HepG2 (cell line): Measurements from ENCODE around the gene TNFAIP6. TPM values are rescaled to one million over a fixed set of nuclear protein-coding genes. Genes with fewer than 3 reads are reported as not detected.

Experiments used
- CCDC6 ChIP-seq: sonication (generic); formaldehyde crosslinking; IDR thresholded peaks from 2 replicates; pipeline ENCODE4 v1.8.1; 2022; ENCODE audit warnings: mild to moderate bottlenecking, missing genetic modification reagents, moderate library complexity
- CREB1 ChIP-seq, 2 experiments: fragments of 450-650 bp in 1 of 2; IDR thresholded peaks; 2 replicates each; pipeline ENCODE4 v1.6.1; 2016 to 2017; ENCODE audit warnings: control low read depth in 1 of 2, mild to moderate bottlenecking in 1 of 2, missing compliant biosample characterization in 1 of 2, missing genetic modification characterization in 1 of 2
- ERF ChIP-seq: IDR thresholded peaks from 2 replicates; pipeline ENCODE4 v1.6.1; 2018; ENCODE audit warnings: missing biosample characterization, missing genetic modification reagents
- GABPA ChIP-seq, 2 experiments: IDR thresholded peaks; 2 replicates each; pipeline ENCODE4 v1.6.1; 2011 to 2016; ENCODE audit warnings: low read depth in 2 of 2, low read length in 1 of 2, missing biosample characterization in 1 of 2, missing genetic modification characterization in 1 of 2
- MIXL1 ChIP-seq: IDR thresholded peaks from 2 replicates; pipeline ENCODE4 v1.6.1; 2016
- TMF1 ChIP-seq: sonication (generic); formaldehyde crosslinking; IDR thresholded peaks from 2 replicates; pipeline ENCODE4 v1.8.1; 2022; ENCODE audit warnings: low read depth, missing genetic modification reagents
- ZNF333 ChIP-seq: sonication (generic); formaldehyde crosslinking; IDR thresholded peaks from 2 replicates; pipeline ENCODE4 v1.4.0; 2020; ENCODE audit warnings: mild to moderate bottlenecking, missing genetic modification reagents, borderline replicate concordance
- ZNF337 ChIP-seq: sonication (generic); formaldehyde crosslinking; IDR thresholded peaks from 2 replicates; pipeline ENCODE4 v1.5.1; 2020; ENCODE audit warnings: missing genetic modification reagents, low read depth, mild to moderate bottlenecking, borderline replicate concordance
- ZNF724P ChIP-seq: sonication (generic); formaldehyde crosslinking; IDR thresholded peaks from 2 replicates; pipeline ENCODE4 v1.8.0; 2022; ENCODE audit warnings: missing genetic modification reagents, borderline replicate concordance
- ZNF879 ChIP-seq: sonication (generic); formaldehyde crosslinking; IDR thresholded peaks from 2 replicates; pipeline ENCODE4 v1.8.1; 2023; ENCODE audit warnings: missing genetic modification reagents
- ZNF883 ChIP-seq: sonication (generic); formaldehyde crosslinking; IDR thresholded peaks from 2 replicates; pipeline ENCODE4 v1.5.1; 2020; ENCODE audit warnings: mild to moderate bottlenecking, missing genetic modification reagents; ENCODE audit errors: not compliant biosample characterization
- polyA plus RNA-seq, 8 experiments: library from polyadenylated mRNA; depleted of rRNA in 3 of 8; stranded (reverse) in 7 of 8; unstranded in 1 of 8; fragments of >200 nt; fragmentation: Illumina TruSeq in 4 of 8; extraction: Trizol in 4 of 8; gene quantifications; 2 replicates each; pipeline versions ENCODE4 v1.2.1 to v1.2.3, GENCODE V29; 2011 to 2016; ENCODE audit warnings: low read depth in 4 of 8, missing spikeins in 1 of 8, mixed read lengths in 1 of 8; ENCODE audit not compliant: insufficient read depth in 1 of 8
- total RNA-seq, 5 experiments: library from RNA; depleted of rRNA; stranded (reverse); fragments of >200 nt; fragmentation: Illumina TruSeq; extraction: Trizol; gene quantifications; 2 replicates each; pipeline ENCODE4 v1.2.3, GENCODE V29; 2016; ENCODE audit warnings: low read depth in 1 of 5
- TF ChIP-seq, protein P1 (sequence below): sonication (generic); formaldehyde crosslinking; IDR thresholded peaks from 2 replicates; pipeline ENCODE4 v1.5.0; 2020; ENCODE audit warnings: mild to moderate bottlenecking, missing genetic modification reagents, borderline replicate concordance
- TF ChIP-seq, protein P2 (sequence below): sonication (generic); formaldehyde crosslinking; IDR thresholded peaks from 2 replicates; pipeline ENCODE4 v1.4.0; 2020; ENCODE audit warnings: missing genetic modification reagents, borderline replicate concordance
- TF ChIP-seq, protein P3 (sequence below): IDR thresholded peaks from 2 replicates; pipeline ENCODE4 v1.6.1; 2016; ENCODE audit warnings: low read depth, borderline replicate concordance
- TF ChIP-seq, protein P4 (sequence below): sonication (generic); formaldehyde crosslinking; IDR thresholded peaks from 2 replicates; pipeline ENCODE4 v1.8.0; 2023; ENCODE audit warnings: mild to moderate bottlenecking, missing genetic modification reagents

TNFAIP6 gene
- total and polyA plus RNA-seq, 2 of the 13 experiments (the other 11 are each of a cell fraction or from before 2014, with no cell fraction given) = not detected

DNA sequence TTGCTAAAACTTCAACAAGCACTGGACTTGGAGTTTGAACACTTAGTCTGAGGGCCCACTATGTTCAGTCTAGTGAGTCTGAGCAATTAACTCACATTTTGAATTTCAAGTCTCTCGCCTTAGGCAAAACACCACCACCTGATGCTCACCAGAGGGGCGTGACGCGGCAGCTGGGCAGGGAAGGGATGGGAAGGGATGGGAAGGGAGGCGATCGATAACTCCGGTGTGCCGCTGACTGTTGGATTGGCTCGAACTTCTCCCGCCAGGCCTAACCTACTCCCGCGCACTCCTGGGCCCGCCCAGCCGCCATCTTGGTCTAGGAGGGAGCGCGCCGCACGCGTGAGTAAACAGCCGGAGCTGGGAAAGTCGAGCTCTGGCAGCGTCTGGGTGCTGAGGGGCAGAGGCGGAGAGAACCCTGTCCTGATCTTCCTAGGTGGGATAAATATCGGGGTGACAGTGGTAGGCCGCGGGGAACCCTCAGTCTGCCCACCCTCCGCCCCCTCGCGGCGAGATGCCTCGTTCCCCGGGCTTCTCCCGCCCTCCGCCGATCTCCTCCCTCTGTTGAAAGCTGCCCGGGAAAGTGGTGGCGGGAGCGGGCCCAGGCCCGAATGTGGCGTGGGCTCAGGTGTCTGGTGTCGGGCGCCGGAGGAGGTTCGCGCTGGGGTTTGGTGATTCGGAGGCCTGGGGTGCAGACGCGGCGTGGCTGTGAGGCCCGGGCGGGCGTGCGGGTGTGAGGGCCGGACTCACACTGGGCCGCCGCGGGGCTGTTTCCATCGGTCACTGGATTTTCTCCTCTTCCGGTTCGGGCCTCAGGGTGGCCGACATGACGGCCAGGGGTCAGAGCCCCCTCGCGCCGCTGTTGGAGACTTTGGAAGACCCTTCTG is 52.5 kb downstream of the TNFAIP6 start, which contains the start of gene RIF1 (continued):
- TF ChIP-seq, protein P1, sequence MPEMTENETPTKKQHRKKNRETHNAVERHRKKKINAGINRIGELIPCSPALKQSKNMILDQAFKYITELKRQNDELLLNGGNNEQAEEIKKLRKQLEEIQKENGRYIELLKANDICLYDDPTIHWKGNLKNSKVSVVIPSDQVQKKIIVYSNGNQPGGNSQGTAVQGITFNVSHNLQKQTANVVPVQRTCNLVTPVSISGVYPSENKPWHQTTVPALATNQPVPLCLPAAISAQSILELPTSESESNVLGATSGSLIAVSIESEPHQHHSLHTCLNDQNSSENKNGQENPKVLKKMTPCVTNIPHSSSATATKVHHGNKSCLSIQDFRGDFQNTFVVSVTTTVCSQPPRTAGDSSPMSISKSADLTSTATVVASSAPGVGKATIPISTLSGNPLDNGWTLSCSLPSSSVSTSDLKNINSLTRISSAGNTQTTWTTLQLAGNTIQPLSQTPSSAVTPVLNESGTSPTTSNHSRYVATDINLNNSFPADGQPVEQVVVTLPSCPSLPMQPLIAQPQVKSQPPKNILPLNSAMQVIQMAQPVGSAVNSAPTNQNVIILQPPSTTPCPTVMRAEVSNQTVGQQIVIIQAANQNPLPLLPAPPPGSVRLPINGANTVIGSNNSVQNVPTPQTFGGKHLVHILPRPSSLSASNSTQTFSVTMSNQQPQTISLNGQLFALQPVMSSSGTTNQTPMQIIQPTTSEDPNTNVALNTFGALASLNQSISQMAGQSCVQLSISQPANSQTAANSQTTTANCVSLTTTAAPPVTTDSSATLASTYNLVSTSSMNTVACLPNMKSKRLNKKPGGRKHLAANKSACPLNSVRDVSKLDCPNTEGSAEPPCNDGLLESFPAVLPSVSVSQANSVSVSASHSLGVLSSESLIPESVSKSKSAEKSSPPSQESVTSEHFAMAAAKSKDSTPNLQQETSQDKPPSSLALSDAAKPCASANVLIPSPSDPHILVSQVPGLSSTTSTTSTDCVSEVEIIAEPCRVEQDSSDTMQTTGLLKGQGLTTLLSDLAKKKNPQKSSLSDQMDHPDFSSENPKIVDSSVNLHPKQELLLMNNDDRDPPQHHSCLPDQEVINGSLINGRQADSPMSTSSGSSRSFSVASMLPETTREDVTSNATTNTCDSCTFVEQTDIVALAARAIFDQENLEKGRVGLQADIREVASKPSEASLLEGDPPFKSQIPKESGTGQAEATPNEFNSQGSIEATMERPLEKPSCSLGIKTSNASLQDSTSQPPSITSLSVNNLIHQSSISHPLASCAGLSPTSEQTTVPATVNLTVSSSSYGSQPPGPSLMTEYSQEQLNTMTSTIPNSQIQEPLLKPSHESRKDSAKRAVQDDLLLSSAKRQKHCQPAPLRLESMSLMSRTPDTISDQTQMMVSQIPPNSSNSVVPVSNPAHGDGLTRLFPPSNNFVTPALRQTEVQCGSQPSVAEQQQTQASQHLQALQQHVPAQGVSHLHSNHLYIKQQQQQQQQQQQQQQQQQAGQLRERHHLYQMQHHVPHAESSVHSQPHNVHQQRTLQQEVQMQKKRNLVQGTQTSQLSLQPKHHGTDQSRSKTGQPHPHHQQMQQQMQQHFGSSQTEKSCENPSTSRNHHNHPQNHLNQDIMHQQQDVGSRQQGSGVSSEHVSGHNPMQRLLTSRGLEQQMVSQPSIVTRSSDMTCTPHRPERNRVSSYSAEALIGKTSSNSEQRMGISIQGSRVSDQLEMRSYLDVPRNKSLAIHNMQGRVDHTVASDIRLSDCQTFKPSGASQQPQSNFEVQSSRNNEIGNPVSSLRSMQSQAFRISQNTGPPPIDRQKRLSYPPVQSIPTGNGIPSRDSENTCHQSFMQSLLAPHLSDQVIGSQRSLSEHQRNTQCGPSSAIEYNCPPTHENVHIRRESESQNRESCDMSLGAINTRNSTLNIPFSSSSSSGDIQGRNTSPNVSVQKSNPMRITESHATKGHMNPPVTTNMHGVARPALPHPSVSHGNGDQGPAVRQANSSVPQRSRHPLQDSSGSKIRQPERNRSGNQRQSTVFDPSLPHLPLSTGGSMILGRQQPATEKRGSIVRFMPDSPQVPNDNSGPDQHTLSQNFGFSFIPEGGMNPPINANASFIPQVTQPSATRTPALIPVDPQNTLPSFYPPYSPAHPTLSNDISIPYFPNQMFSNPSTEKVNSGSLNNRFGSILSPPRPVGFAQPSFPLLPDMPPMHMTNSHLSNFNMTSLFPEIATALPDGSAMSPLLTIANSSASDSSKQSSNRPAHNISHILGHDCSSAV (CRISPR knock-in tag) = 0 out of 2 replicates have a peak, but pooled peaks have one; percentile 26
- peak; percentile 77; the same call in 1 of the 2 replicates for TF ChIP-seq ZNF333
- no peak for TF ChIP-seq GABPA (IDR thresholded peaks at IDR 0.05; ENCODE audit: low read depth, low read length)
- peak; percentile 61 for TF ChIP-seq GABPA (CRISPR knock-in tag; IDR thresholded peaks at IDR 0.05; ENCODE audit: low read depth)
- peak; percentile 79; the same call in 1 of the 2 replicates for TF ChIP-seq CCDC6 (CRISPR knock-in tag)
- TF ChIP-seq ERF (CRISPR knock-in tag) = peak; percentile 88; the same call in 1 of the 2 replicates
- TF ChIP-seq ZNF337 = peak; percentile 90; the same call in 1 of the 2 replicates
- peak; percentile 89 for TF ChIP-seq CREB1 (IDR thresholded peaks at IDR 0.05)
- peak; percentile 57; the same call in 1 of the 2 replicates for TF ChIP-seq CREB1 (CRISPR knock-in tag; IDR thresholded peaks at IDR 0.05)
- peak; percentile 91 for TF ChIP-seq ZNF879 (CRISPR knock-in tag)
- TF ChIP-seq ZNF883 (CRISPR knock-in tag) = peak; percentile 57
- TF ChIP-seq, protein P2, sequence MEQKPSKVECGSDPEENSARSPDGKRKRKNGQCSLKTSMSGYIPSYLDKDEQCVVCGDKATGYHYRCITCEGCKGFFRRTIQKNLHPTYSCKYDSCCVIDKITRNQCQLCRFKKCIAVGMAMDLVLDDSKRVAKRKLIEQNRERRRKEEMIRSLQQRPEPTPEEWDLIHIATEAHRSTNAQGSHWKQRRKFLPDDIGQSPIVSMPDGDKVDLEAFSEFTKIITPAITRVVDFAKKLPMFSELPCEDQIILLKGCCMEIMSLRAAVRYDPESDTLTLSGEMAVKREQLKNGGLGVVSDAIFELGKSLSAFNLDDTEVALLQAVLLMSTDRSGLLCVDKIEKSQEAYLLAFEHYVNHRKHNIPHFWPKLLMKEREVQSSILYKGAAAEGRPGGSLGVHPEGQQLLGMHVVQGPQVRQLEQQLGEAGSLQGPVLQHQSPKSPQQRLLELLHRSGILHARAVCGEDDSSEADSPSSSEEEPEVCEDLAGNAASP (CRISPR knock-in tag) = peak; percentile 49; the same call in 1 of the 2 replicates
- TF ChIP-seq, protein P3, sequence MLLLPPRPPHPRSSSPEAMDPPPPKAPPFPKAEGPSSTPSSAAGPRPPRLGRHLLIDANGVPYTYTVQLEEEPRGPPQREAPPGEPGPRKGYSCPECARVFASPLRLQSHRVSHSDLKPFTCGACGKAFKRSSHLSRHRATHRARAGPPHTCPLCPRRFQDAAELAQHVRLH (CRISPR knock-in tag) = peak; percentile 89
- TF ChIP-seq, protein P4, sequence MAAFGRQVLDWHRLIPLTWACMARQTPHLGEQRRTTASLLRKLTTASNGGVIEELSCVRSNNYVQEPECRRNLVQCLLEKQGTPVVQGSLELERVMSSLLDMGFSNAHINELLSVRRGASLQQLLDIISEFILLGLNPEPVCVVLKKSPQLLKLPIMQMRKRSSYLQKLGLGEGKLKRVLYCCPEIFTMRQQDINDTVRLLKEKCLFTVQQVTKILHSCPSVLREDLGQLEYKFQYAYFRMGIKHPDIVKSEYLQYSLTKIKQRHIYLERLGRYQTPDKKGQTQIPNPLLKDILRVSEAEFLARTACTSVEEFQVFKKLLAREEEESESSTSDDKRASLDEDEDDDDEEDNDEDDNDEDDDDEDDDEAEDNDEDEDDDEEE (CRISPR knock-in tag) = peak; percentile 71; the same call in 1 of the 2 replicates
- TF ChIP-seq MIXL1 (CRISPR knock-in tag) = no peak
- peak; percentile 62 for TF ChIP-seq ZNF724P
- peak; percentile 89 for TF ChIP-seq TMF1
